Measurements from ENCODE around the gene MAB21L3. TPM values are rescaled to one million over a fixed set of nuclear protein-coding genes. Genes with fewer than 3 reads are reported as not detected.

The MAB21L3 gene
- total RNA-seq, 5 donors from 2014 or later (not counting 1 experiment from before 2014, with no cell fraction given) = not detected

- CTCF ChIA-PET = no interaction called here
- Mint-ChIP-seq H3K4me1 (no peaks in the 10 kb centered on the region), H3K36me3 (no peaks in the 10 kb centered on the region), H3K9me3 (no peaks in the 10 kb centered on the region), H3K4me3 (no peak overlapping the region), H3K27ac (no peak overlapping the region), H3K27me3 (peaks cover 0 to 3% of the 10 kb centered on the region in 2 donors)
- Histone ChIP-seq H3K36me3 (ENCODE audit: control insufficient read depth in 2 of 2, extremely low read depth in 1 of 2, insufficient read depth in 1 of 2, low read length in 1 of 2) (no peaks in the 10 kb centered on the region), H3K27ac (ENCODE audit: low read length) (no peak overlapping the region), H3K9me3 (no peaks in the 10 kb centered on the region), H3K4me1 (ENCODE audit: control insufficient read depth in 1 of 2, extremely low read depth in 1 of 2, insufficient read depth in 2 of 2, low read length in 2 of 2) (no peaks in the 10 kb centered on the region), H3K4me3 (ENCODE audit: control insufficient read depth in 1 of 2, extremely low read depth in 1 of 2, low read length in 1 of 2) (no peak overlapping the region), H3K27me3 (replicated peaks in 1 of 2; ENCODE audit: control insufficient read depth in 2 of 2, extremely low read depth in 1 of 2, insufficient read depth in 2 of 2, low read length in 1 of 2) (no peaks in the 10 kb centered on the region)
- DNase-seq (no peak), ATAC-seq (replicated peaks in 1 of 4) (no peak)
- WGBS (ENCODE audit: insufficient coverage) = 67% methylated on average over 1 of the region's 4 CpGs
- POLR2A ChIA-PET = interaction anchor here in 1 of 2 donors (0.6 kb wide), 1 partner anchor 1130 kb away, joined by 3 read pairs; no protein-coding TSS in a partner anchor
Measured at GRCh38 chr1:116075990-116076389, 35.2 kb upstream of the MAB21L3 start.

GRCh38 chr1:116076831-116077230 lies 34.4 kb upstream of the MAB21L3 start:
- peaks cover 0 to 2% of the 10 kb centered on the region in 2 donors for H3K27me3 Mint-ChIP-seq
- Histone ChIP-seq H3K9me3 (no peaks in the 10 kb centered on the region), H3K36me3 (ENCODE audit: control insufficient read depth in 2 of 2, extremely low read depth in 1 of 2, insufficient read depth in 1 of 2, low read length in 1 of 2) (no peaks in the 10 kb centered on the region), H3K4me3 (ENCODE audit: control insufficient read depth in 1 of 2, extremely low read depth in 1 of 2, low read length in 1 of 2) (no peak overlapping the region), H3K27me3 (replicated peaks in 1 of 2; ENCODE audit: control insufficient read depth in 2 of 2, extremely low read depth in 1 of 2, insufficient read depth in 2 of 2, low read length in 1 of 2) (no peaks in the 10 kb centered on the region), H3K4me1 (ENCODE audit: control insufficient read depth in 1 of 2, extremely low read depth in 1 of 2, insufficient read depth in 2 of 2, low read length in 2 of 2) (no peaks in the 10 kb centered on the region), H3K27ac (ENCODE audit: low read length) (no peak overlapping the region)
- ChIA-PET CTCF (interaction anchor here in 1 of 2 donors (0.6 kb wide), 1 partner anchor 10 kb away, joined by 3 read pairs; no protein-coding TSS in a partner anchor), POLR2A (no interaction called here)
- no CpG with 5 or more reads among the region's 3 CpGs for WGBS (ENCODE audit: insufficient coverage)
- H3K36me3 Mint-ChIP-seq = no peaks in the 10 kb centered on the region
- no peak for ATAC-seq (replicated peaks in 1 of 4)
- no peak overlapping the region for H3K27ac Mint-ChIP-seq
- no peaks in the 10 kb centered on the region for H3K4me1 Mint-ChIP-seq
- no peaks in the 10 kb centered on the region for H3K9me3 Mint-ChIP-seq
- DNase-seq = no peak
- H3K4me3 Mint-ChIP-seq = no peak overlapping the region

GRCh38 chr1:116078699-116079223 lies 32.4 kb upstream of the MAB21L3 start:
- 92% methylated on average over 2 of the region's 6 CpGs for WGBS (ENCODE audit: insufficient coverage)
- Histone ChIP-seq H3K27ac (ENCODE audit: low read length) (no peak overlapping the region), H3K9me3 (no peaks in the 10 kb centered on the region), H3K4me3 (ENCODE audit: control insufficient read depth in 1 of 2, extremely low read depth in 1 of 2, low read length in 1 of 2) (no peak overlapping the region), H3K36me3 (ENCODE audit: control insufficient read depth in 2 of 2, extremely low read depth in 1 of 2, insufficient read depth in 1 of 2, low read length in 1 of 2) (no peaks in the 10 kb centered on the region), H3K27me3 (replicated peaks in 1 of 2; ENCODE audit: control insufficient read depth in 2 of 2, extremely low read depth in 1 of 2, insufficient read depth in 2 of 2, low read length in 1 of 2) (no peaks in the 10 kb centered on the region), H3K4me1 (ENCODE audit: control insufficient read depth in 1 of 2, extremely low read depth in 1 of 2, insufficient read depth in 2 of 2, low read length in 2 of 2) (no peaks in the 10 kb centered on the region)
- peaks cover 4% of the 10 kb centered on the region in 2 donors for H3K27me3 Mint-ChIP-seq
- H3K36me3 Mint-ChIP-seq = no peaks in the 10 kb centered on the region
- H3K9me3 Mint-ChIP-seq = no peaks in the 10 kb centered on the region
- DNase-seq (no peak), ATAC-seq (replicated peaks in 1 of 4) (no peak)
- H3K27ac Mint-ChIP-seq = no peak overlapping the region
- H3K4me3 Mint-ChIP-seq = no peak overlapping the region
- H3K4me1 Mint-ChIP-seq = no peaks in the 10 kb centered on the region
- ChIA-PET CTCF (interaction anchor here in 1 of 2 donors (0.6 kb wide), 1 partner anchor 270 kb away, joined by 3 read pairs; no protein-coding TSS in a partner anchor), POLR2A (interaction anchor here in 1 of 2 donors (0.6 kb wide), 1 partner anchor 348 kb away, joined by 4 read pairs; no protein-coding TSS in a partner anchor)

- Histone ChIP-seq H3K4me3 (ENCODE audit: control insufficient read depth in 1 of 2, extremely low read depth in 1 of 2, low read length in 1 of 2) (no peak overlapping the region), H3K27me3 (replicated peaks in 1 of 2; ENCODE audit: control insufficient read depth in 2 of 2, extremely low read depth in 1 of 2, insufficient read depth in 2 of 2, low read length in 1 of 2) (peaks cover 0 to 12% of the 10 kb centered on the region in 2 experiments), H3K27ac (ENCODE audit: low read length) (no peak overlapping the region), H3K4me1 (ENCODE audit: control insufficient read depth in 1 of 2, extremely low read depth in 1 of 2, insufficient read depth in 2 of 2, low read length in 2 of 2) (no peaks in the 10 kb centered on the region), H3K9me3 (no peaks in the 10 kb centered on the region), H3K36me3 (ENCODE audit: control insufficient read depth in 2 of 2, extremely low read depth in 1 of 2, insufficient read depth in 1 of 2, low read length in 1 of 2) (no peaks in the 10 kb centered on the region)
- H3K9me3 Mint-ChIP-seq = peaks cover 17 to 41% (median 30%) of the 10 kb centered on the region in 3 donors
- ATAC-seq (replicated peaks in 1 of 4) (no peak), DNase-seq (no peak)
- POLR2A ChIA-PET = no interaction called here
- H3K36me3 Mint-ChIP-seq = peaks cover 5% of the 10 kb centered on the region
- no peak overlapping the region for H3K27ac Mint-ChIP-seq
- no peak overlapping the region for H3K4me3 Mint-ChIP-seq
- CTCF ChIA-PET = interaction anchor here (0.6 to 0.7 kb wide), 3 partner anchors 13 to 129 kb away, joined by 3 read pairs; no protein-coding TSS in a partner anchor
- no peaks in the 10 kb centered on the region for H3K4me1 Mint-ChIP-seq
- H3K27me3 Mint-ChIP-seq = peaks cover 43 to 45% of the 10 kb centered on the region in 2 donors
Measured at GRCh38 chr1:116087628-116088027, 23.6 kb upstream of the MAB21L3 start.

- peaks cover 51 to 55% of the 10 kb centered on the region in 2 donors for H3K27me3 Mint-ChIP-seq
- peaks cover 0 to 15% of the 10 kb centered on the region in 2 experiments for H3K27me3 ChIP-seq (replicated peaks in 1 of 2; ENCODE audit: control insufficient read depth in 2 of 2, extremely low read depth in 1 of 2, insufficient read depth in 2 of 2, low read length in 1 of 2)
- WGBS (ENCODE audit: insufficient coverage) = no CpG with 5 or more reads among the region's 1 CpG
- H3K27ac Mint-ChIP-seq = no peak overlapping the region
- H3K36me3 Mint-ChIP-seq = peaks cover 5% of the 10 kb centered on the region
- DNase-seq (no peak), ATAC-seq (replicated peaks in 1 of 4) (no peak)
- H3K9me3 Mint-ChIP-seq = peaks cover 17 to 41% (median 32%) of the 10 kb centered on the region in 3 donors
- no peaks in the 10 kb centered on the region for H3K9me3 ChIP-seq
- H3K4me1 Mint-ChIP-seq = no peaks in the 10 kb centered on the region
- no peaks in the 10 kb centered on the region for H3K4me1 ChIP-seq (ENCODE audit: control insufficient read depth in 1 of 2, extremely low read depth in 1 of 2, insufficient read depth in 2 of 2, low read length in 2 of 2)
- H3K4me3 Mint-ChIP-seq = no peak overlapping the region
- H3K36me3 ChIP-seq (ENCODE audit: control insufficient read depth in 2 of 2, extremely low read depth in 1 of 2, insufficient read depth in 1 of 2, low read length in 1 of 2) = no peaks in the 10 kb centered on the region
- ChIA-PET POLR2A (no interaction called here), CTCF (no interaction called here)
- H3K27ac ChIP-seq (ENCODE audit: low read length) = no peak overlapping the region
- no peak overlapping the region for H3K4me3 ChIP-seq (ENCODE audit: control insufficient read depth in 1 of 2, extremely low read depth in 1 of 2, low read length in 1 of 2)
Measured at GRCh38 chr1:116089870-116090269, 21.3 kb upstream of the MAB21L3 start.

- WGBS (ENCODE audit: insufficient coverage) = no CpG with 5 or more reads among the region's 1 CpG
- Mint-ChIP-seq H3K36me3 (peaks cover 5% of the 10 kb centered on the region), H3K4me3 (no peak overlapping the region), H3K4me1 (no peaks in the 10 kb centered on the region), H3K27ac (no peak overlapping the region), H3K27me3 (peaks cover 42 to 53% of the 10 kb centered on the region in 2 donors), H3K9me3 (peaks cover 17 to 49% (median 38%) of the 10 kb centered on the region in 3 donors)
- Histone ChIP-seq H3K4me3 (ENCODE audit: control insufficient read depth in 1 of 2, extremely low read depth in 1 of 2, low read length in 1 of 2) (no peak overlapping the region), H3K27me3 (replicated peaks in 1 of 2; ENCODE audit: control insufficient read depth in 2 of 2, extremely low read depth in 1 of 2, insufficient read depth in 2 of 2, low read length in 1 of 2) (peaks cover 0 to 15% of the 10 kb centered on the region in 2 experiments), H3K27ac (ENCODE audit: low read length) (no peak overlapping the region), H3K4me1 (ENCODE audit: control insufficient read depth in 1 of 2, extremely low read depth in 1 of 2, insufficient read depth in 2 of 2, low read length in 2 of 2) (no peaks in the 10 kb centered on the region), H3K9me3 (no peaks in the 10 kb centered on the region), H3K36me3 (ENCODE audit: control insufficient read depth in 2 of 2, extremely low read depth in 1 of 2, insufficient read depth in 1 of 2, low read length in 1 of 2) (no peaks in the 10 kb centered on the region)
- ChIA-PET POLR2A (no interaction called here), CTCF (no interaction called here)
- ATAC-seq (replicated peaks in 1 of 4) = no peak
- no peak for DNase-seq
Measured at GRCh38 chr1:116091083-116091482, 20.1 kb upstream of the MAB21L3 start.

Data from T-cell (primary cell).